Measurements from ENCODE around the gene CLIC5.

GRCh38 chr6:45947807-45948206, 67.9 kb downstream of the CLIC5 start:
- TF ChIP-seq CTCF (IDR thresholded peaks at IDR 0.05): no peak
- no peak for TF ChIP-seq POLR2A (IDR thresholded peaks at IDR 0.05)
